Nucleus accumbens (tissue), 56 donors: ENCODE data around the gene KCNS1.
A peak's percentile ranks its signal among the peaks of the same experiment; 100 is the strongest.

Experiments used
- DNase-seq, 56 donors: peaks; one replicate each; lab custom pipeline; 2025; lab: John Stamatoyannopoulos, UW

The KCNS1 gene

GRCh38 chr20:45110301-45110700 is 9.4 kb upstream of the KCNS1 start:
- DNase-seq: no peak

GRCh38 chr20:45109634-45110033 is 8.7 kb upstream of the KCNS1 start:
- DNase-seq: no peak

DNA sequence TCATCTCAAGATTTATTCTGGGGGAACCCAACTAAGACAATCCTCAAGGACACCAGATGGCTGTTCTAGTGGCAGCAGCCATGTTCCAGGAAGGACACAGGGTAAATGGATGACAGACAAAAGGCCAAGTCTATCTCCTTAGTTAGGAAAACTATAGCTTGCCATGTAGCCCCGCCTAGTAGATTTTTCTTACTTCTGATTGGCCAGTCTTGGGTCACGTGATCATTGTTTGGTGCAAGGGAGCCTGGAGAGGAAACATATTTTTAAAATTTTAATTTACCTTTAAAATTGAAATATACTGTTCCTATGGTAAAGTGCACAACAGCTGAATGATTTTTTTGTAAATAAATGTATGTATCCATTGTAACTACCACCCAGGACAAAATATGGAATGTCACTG is 4.4 kb upstream of the KCNS1 start:
- DNase-seq: no peak

- DNase-seq: no peak
Observed at GRCh38 chr20:45104786-45105185, 3.9 kb upstream of the KCNS1 start.

GRCh38 chr20:45103072-45103471 is 2.1 kb upstream of the KCNS1 start:
- DNase-seq: no peak

DNA sequence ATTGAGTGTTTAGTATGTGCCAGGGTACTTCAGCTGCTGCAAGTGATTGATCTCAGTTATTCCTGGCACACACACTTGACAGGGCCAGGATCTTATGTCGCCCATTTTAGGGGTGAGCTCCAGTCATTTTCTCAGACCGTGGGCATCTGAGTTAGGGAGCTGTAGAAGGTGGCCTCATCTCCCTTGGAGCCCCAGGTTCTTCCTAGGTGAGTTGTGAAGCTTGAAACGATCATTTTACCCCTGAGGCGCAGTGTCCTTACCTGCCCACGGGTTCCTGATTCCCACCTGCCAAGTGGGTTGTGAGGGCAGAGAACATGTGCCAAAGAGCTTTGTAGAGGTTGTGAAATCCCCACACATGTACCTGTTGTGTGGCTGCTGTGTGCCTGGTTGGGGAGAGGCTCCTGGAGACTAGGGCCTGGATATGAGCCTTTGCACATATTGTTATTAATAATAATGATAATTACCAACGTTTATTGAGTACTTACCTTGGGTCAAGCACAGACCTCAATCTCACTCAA is 465 bp upstream of the KCNS1 start:
- no peak for DNase-seq

- DNase-seq: peak in 9 of 56 donors; percentile 12 to 48 (median 23)
Observed at GRCh38 chr20:45098103-45098773, 2.7 kb downstream of the KCNS1 start.

- peak in 2 of 56 donors; percentile 9 to 12 for DNase-seq
Observed at GRCh38 chr20:45097485-45098102, 3.3 kb downstream of the KCNS1 start.

GRCh38 chr20:45096781-45097180 is 4.1 kb downstream of the KCNS1 start:
- no peak for DNase-seq

DNA sequence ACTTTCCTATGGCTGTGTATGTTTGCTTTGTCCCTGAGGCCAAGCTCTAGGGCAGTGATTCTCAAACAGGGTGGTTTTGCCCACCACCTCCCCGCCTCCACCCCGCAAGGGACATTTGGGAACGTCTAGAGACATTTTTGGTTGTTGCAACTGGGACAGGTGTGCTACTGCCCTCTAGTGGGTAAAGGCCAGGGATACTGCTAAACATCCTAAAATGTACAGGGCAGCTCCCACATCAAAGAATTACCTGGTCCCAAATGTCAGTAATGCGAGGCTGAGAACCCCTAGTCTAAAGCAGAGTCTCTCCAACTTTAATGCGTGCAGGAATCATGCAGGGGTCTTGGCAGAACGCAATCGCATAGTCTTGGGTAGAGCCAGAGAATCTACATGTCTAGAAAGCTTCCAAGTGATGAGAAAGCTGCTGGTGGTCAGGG is 5.1 kb downstream of the KCNS1 start:
- peak in 44 of 56 donors; percentile 7 to 64 (median 32) for DNase-seq

GRCh38 chr20:45094864-45095574 is 5.9 kb downstream of the KCNS1 start:
- DNase-seq: no peak

DNA sequence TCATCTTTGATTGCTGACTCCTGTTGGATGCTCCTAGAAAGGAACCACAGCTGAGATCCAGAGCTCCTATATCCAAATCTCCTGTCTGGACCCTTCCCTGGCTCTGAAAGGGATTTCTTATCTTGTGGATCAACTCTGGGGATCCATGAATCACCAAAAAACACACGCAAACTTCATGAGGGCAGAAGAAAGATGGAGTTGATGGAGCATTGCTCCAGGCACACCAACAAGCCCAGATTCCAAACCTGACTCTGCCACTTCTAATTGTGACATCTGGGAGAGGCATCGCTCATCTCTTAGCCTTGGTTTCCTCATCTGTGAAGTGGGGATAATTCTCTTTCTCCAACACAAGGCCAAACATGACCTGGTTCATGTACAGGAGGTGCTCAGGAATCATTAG is 6.7 kb downstream of the KCNS1 start:
- DNase-seq: no peak

DNA sequence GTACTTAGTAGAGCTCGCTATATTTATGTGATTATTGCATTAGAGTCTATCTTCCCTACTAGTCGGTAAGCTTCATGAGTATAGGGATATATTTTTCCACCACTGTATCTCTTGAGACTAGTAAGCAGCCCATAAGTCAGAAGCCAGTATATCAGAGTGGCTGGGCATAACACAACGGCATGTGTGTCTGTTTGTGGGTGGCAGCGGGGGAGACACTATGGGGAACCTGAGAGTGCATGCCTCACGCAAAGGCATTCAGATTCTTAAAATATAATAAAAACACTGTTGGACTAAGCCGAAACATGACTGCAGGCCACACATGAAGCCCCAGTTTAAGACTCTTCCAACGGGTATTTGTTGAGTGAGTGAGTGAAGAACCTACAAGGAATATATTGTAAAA is 8.0 kb downstream of the KCNS1 start:
- DNase-seq: no peak

GRCh38 chr20:45091366-45091765 is 9.6 kb downstream of the KCNS1 start:
- no peak for DNase-seq

DNA sequence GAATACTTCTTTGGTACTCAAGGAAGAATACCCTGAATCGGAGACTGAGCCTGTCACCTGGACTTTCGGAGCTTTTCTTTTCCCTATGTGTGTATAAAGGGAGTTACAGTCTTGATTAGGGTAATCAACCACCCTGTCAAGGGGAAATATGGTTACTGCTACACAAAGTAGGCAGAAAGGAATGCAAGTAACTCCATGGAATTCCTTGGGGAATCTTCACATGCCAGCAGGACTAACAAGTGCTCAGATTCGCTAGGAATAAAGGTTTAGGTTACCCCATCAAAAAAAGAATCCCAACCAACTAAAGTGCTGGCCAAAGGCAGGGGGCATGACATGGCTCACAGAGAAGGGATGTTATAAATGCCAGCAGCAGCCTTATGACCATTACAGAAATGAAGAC is 10.4 kb downstream of the KCNS1 start:
- no peak for DNase-seq

GRCh38 chr20:45088247-45088646 is 12.7 kb downstream of the KCNS1 start:
- DNase-seq: no peak

GRCh38 chr20:45087814-45088213 is 13.1 kb downstream of the KCNS1 start:
- no peak for DNase-seq

GRCh38 chr20:45087097-45087790 is 13.7 kb downstream of the KCNS1 start:
- no peak for DNase-seq

- DNase-seq: no peak
Observed at GRCh38 chr20:45085867-45086266, 15.1 kb downstream of the KCNS1 start.

GRCh38 chr20:45085289-45085688 is 15.6 kb downstream of the KCNS1 start:
- DNase-seq: no peak

DNA sequence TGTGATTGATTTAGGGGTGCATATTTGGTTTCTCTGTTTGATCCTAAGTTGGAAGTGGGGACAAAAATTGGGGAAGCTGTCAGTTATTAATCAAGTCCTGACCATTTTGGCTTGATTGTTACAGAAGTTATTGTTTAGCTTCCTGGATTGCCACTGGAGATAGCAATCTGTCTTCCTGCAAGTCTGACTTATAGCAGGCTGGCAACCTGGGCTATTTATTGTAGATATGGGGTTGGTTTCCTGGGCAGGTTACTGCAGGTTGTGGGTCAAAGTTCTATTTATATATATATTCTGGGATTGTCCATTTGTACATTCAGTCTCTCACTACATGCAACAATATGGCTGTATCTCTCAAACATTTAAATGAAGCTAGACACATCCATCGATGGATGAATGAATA is 17.8 kb downstream of the KCNS1 start:
- DNase-seq: no peak
